ENCODE data around the gene NPAS3. TPM values are rescaled to one million over a fixed set of nuclear protein-coding genes. Genes with fewer than 3 reads are reported as not detected.

The NPAS3 gene
- total and polyA plus RNA-seq, 8 donors: 0.09 to 0.79 (median 0.56) TPM

GRCh38 chr14:33347796-33348195, 409.1 kb downstream of the NPAS3 start:
- H3K9me3 ChIP-seq: no peaks in the 10 kb centered on the region
- no peak overlapping the region for H3K4me3 ChIP-seq
- H3K27ac ChIP-seq: no peak overlapping the region
- no peaks in the 10 kb centered on the region for H3K36me3 ChIP-seq
- no peaks in the 10 kb centered on the region for H3K4me1 ChIP-seq
- intact Hi-C loops (cut with DNase I): no loop called here
- DNase-seq (no peak), ATAC-seq (no peak)
- TF ChIP-seq, protein P1, sequence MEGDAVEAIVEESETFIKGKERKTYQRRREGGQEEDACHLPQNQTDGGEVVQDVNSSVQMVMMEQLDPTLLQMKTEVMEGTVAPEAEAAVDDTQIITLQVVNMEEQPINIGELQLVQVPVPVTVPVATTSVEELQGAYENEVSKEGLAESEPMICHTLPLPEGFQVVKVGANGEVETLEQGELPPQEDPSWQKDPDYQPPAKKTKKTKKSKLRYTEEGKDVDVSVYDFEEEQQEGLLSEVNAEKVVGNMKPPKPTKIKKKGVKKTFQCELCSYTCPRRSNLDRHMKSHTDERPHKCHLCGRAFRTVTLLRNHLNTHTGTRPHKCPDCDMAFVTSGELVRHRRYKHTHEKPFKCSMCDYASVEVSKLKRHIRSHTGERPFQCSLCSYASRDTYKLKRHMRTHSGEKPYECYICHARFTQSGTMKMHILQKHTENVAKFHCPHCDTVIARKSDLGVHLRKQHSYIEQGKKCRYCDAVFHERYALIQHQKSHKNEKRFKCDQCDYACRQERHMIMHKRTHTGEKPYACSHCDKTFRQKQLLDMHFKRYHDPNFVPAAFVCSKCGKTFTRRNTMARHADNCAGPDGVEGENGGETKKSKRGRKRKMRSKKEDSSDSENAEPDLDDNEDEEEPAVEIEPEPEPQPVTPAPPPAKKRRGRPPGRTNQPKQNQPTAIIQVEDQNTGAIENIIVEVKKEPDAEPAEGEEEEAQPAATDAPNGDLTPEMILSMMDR (IDR thresholded peaks at IDR 0.05): no peak
- peaks cover 0 to 5% of the 10 kb centered on the region in 2 donors for H3K27me3 ChIP-seq

DNA sequence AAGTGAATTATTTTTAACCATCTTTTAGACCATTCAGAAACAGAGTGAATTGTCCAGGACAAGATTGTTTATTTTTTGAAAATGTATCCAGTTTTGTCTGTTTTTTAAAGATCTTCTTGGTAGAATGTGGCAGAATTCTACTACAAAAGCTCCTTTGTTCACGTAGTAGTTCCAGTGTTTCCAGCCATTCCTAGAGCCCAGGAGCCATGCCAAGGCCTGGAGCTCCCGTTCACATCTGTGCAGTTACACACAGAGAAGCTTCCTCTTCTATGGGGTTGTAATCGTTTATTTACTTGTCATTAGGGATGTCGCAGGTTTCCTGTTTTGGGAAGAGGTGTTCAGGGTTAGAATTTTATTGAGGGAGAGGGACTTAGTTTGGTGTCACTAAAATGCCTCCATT, 409.8 kb downstream of the NPAS3 start:
- H3K27me3 ChIP-seq: peaks cover 0 to 5% of the 10 kb centered on the region in 2 donors
- ATAC-seq (no peak), DNase-seq (no peak)
- H3K27ac ChIP-seq: no peak overlapping the region
- H3K9me3 ChIP-seq: no peaks in the 10 kb centered on the region
- H3K36me3 ChIP-seq: no peaks in the 10 kb centered on the region
- TF ChIP-seq, protein P1 (IDR thresholded peaks at IDR 0.05): no peak
- no peak overlapping the region for H3K4me3 ChIP-seq
- H3K4me1 ChIP-seq: no peaks in the 10 kb centered on the region
- intact Hi-C loops (cut with DNase I): no loop called here

DNA sequence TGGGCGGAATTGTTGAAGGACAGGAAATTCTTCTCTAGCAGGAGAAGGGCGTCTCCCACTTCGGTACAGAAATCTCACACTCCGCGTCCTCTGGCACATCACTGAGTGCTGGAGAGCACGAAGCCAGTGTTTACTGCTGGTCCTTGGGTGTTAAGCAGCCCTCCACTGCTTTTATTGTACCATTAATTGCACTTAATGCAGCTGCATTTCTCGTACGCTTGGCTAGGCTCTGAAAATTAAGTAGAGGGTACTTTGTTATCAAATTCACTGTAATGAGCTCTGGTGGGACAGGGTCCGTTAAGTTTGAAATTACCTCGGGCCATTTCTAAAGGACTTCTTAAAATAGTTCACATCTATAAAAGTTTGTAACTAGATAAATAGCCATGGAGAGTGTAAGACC, 411.2 kb downstream of the NPAS3 start:
- DNase-seq: no peak
- intact Hi-C loops (cut with DNase I): no loop called here
- H3K9me3 ChIP-seq: no peaks in the 10 kb centered on the region

DNA sequence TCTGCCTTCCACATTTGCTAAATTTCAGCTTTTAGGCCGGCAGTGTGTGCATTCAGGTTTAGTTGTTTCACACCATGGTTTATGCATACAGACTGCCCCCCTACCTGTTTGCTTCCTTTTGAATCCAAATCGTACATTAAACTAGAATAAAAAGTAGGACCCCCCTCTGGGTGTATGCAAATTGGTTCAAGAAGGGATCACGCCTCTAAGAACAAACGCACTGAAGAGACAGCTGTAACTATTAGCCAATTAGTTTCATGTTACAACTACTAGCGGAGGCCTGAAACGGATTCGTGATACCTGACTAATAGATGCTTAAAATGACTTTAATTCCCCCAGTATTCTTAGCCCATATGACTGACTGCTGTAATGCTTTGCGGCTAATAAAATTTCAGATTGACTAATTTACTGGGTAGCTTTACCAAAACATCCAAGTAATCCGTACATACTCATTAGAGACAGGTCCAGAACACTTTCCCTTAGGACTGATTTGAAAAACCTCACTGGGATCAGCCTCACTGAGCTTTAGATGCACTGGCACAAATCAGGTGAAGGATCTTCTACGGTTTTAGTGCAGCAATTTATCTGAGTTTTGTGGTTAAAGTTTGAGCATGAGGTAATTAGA, 411.8 kb downstream of the NPAS3 start:
- H3K27ac ChIP-seq: no peak overlapping the region
- TF ChIP-seq, protein P1 (IDR thresholded peaks at IDR 0.05): no peak
- no peaks in the 10 kb centered on the region for H3K9me3 ChIP-seq
- intact Hi-C loops (cut with DNase I): no loop called here
- no peaks in the 10 kb centered on the region for H3K27me3 ChIP-seq
- H3K4me1 ChIP-seq: no peaks in the 10 kb centered on the region
- H3K36me3 ChIP-seq: no peaks in the 10 kb centered on the region
- DNase-seq (no peak), ATAC-seq (no peak)
- H3K4me3 ChIP-seq: no peak overlapping the region

More for the DNA sequence above, 411.2 kb downstream of the NPAS3 start:
- TF ChIP-seq, protein P1 (IDR thresholded peaks at IDR 0.05): no peak
- Histone ChIP-seq H3K4me1 (no peaks in the 10 kb centered on the region), H3K27ac (no peak overlapping the region), H3K36me3 (no peaks in the 10 kb centered on the region), H3K4me3 (no peak overlapping the region), H3K27me3 (no peaks in the 10 kb centered on the region)
- no peak for ATAC-seq

DNA sequence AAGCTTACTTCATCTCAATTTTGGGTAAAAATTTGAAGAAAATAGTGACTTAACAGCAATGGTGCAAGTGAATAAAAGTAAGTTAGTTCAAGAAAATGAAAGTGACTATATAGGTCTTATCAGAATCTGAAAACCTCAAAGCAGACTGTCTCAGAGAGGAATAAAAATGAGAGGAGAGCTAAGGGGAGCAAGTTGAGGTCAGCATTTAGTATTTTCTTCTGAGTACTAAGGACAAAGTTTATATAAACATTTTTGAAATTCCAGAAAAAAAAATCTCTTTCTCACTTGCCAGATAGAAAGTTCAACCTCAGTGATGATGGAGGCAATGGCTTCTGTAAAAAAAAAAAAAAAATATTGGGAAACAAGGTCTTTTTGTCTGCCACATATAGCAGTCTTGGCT, 414.1 kb downstream of the NPAS3 start:
- Histone ChIP-seq H3K27ac (no peak overlapping the region), H3K4me3 (no peak overlapping the region), H3K36me3 (no peaks in the 10 kb centered on the region), H3K4me1 (no peaks in the 10 kb centered on the region), H3K9me3 (no peaks in the 10 kb centered on the region), H3K27me3 (no peaks in the 10 kb centered on the region)
- no peak for DNase-seq
- intact Hi-C loops (cut with DNase I): no loop called here
- no peak for ATAC-seq
- TF ChIP-seq, protein P1 (IDR thresholded peaks at IDR 0.05): no peak

Measured in left lung (tissue), 10 donors.